Measurements from ENCODE around the gene PKIG. TPM values are rescaled to one million over a fixed set of nuclear protein-coding genes. Genes with fewer than 3 reads are reported as not detected.

The PKIG gene
- total and polyA plus RNA-seq, 2 experiments from 2014 or later: 29.7 to 33.2 TPM

GRCh38 chr20:44666066-44666465, 83.7 kb downstream of the PKIG start:
- no peak overlapping the region for H3K27ac ChIP-seq (ENCODE audit: low read depth)
- no peak for ATAC-seq
- no peak overlapping the region for H3K4me3 ChIP-seq
- H3K4me1 Mint-ChIP-seq: peaks cover 3% of the 10 kb centered on the region; the same call in 2 of the 3 replicates
- no peak overlapping the region for H2AFZ ChIP-seq
- H3K4me3 Mint-ChIP-seq: no peak overlapping the region
- H3F3A ChIP-seq (replicated peaks; ENCODE audit: low read depth): no peaks in the 10 kb centered on the region
- no peak overlapping the region for H3K4me2 ChIP-seq
- H3K27me3 ChIP-seq (ENCODE audit: insufficient read depth): no peaks in the 10 kb centered on the region
- no peak overlapping the region for H3K27ac Mint-ChIP-seq
- no peaks in the 10 kb centered on the region for H3K79me2 ChIP-seq (replicated peaks; ENCODE audit: insufficient read depth)
- peaks cover 3% of the 10 kb centered on the region for H3K36me3 Mint-ChIP-seq (ENCODE audit: low read depth)
- H3K9me2 ChIP-seq (ENCODE audit: insufficient read depth): no peaks in the 10 kb centered on the region
- H3K27me3 Mint-ChIP-seq (ENCODE audit: insufficient read depth, low read depth, poor library complexity): peaks cover 8% of the 10 kb centered on the region
- no peaks in the 10 kb centered on the region for H4K20me1 ChIP-seq (replicated peaks; ENCODE audit: insufficient read depth)
- TF ChIP-seq CTCF (conservative IDR thresholded peaks at IDR 0.05; ENCODE audit: low read depth in 2 of 2) (no peak), NANOG (IDR thresholded peaks at IDR 0.05; ENCODE audit: borderline replicate concordance) (no peak), JUNB (IDR thresholded peaks at IDR 0.05; ENCODE audit: unreplicated experiment) (no peak), POLR2AphosphoS5 (IDR thresholded peaks at IDR 0.05; ENCODE audit: low read depth) (no peak), REST (IDR thresholded peaks at IDR 0.05; ENCODE audit: unreplicated experiment) (no peak), ETS1 (IDR thresholded peaks at IDR 0.05) (no peak), EZH2 (IDR thresholded peaks at IDR 0.05; ENCODE audit: low read depth, unreplicated experiment) (no peak), CREB1 (CRISPR knock-in tag; IDR thresholded peaks at IDR 0.05; ENCODE audit: low read depth) (no peak), ZNF331 (CRISPR knock-in tag; IDR thresholded peaks at IDR 0.05; ENCODE audit: low read depth) (no peak), ZNF462 (CRISPR knock-in tag; IDR thresholded peaks at IDR 0.05) (no peak), STAT1 (IDR thresholded peaks at IDR 0.05; ENCODE audit: unreplicated experiment) (no peak), EZH2phosphoT487 (IDR thresholded peaks at IDR 0.05; ENCODE audit: unreplicated experiment) (no peak), ZNF114 (CRISPR knock-in tag; IDR thresholded peaks at IDR 0.05) (no peak)
- no peaks in the 10 kb centered on the region for H3K36me3 ChIP-seq (ENCODE audit: insufficient read depth)
- no peaks in the 10 kb centered on the region for H3K4me1 ChIP-seq (ENCODE audit: insufficient read depth)
- peaks cover 4% of the 10 kb centered on the region for H3K9me3 Mint-ChIP-seq
- DNase-seq (ENCODE audit: low spot score): no peak

All from GM23338 (cell line).